HG03135 (cell line): ENCODE results near the gene GRK1.

ENCODE experiments used
- ATAC-seq: cut with Tn5 transposase; IDR thresholded peaks from one replicate; pipeline ENCODE4 v1.9.1; 2021; ENCODE audit warnings: mild to moderate bottlenecking, moderate library complexity; ENCODE audit not compliant: unreplicated experiment

The GRK1 gene

DNA sequence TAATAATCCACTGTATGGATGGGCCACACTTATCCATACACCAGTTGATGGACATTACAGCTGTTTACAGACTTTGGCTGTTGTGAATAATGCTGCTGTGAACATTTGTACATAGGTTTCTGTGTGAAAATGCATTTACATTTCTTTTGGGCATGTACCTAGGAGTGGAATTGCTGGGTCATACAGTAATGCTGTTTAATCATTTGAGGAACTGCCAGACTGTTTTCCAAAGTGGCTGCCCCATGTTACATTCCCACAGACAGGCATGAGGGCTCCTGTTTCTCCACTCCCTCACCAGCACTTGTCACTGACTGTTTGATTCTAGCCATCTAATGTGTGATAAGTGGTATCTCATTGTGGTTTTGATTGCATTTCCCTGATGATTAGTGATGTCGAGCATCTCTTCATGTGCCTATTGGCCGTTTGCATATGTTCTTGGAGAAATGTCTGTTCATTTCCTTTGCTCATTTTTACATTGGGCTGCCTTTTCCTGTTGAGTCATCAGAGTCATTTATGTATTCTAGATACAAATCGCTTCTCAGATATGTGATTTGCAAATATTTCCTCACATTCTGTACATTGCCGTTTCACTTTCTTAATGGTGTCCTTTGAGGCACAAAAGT lies 104.8 kb downstream of the GRK1 start:
- ATAC-seq = no peak

GRCh38 chr13:113774177-113775107 lies 107.4 kb downstream of the GRK1 start:
- ATAC-seq = no peak

- no peak for ATAC-seq
These were observed 108.6 kb downstream of the GRK1 start for GRCh38 chr13:113775451-113776145.

DNA sequence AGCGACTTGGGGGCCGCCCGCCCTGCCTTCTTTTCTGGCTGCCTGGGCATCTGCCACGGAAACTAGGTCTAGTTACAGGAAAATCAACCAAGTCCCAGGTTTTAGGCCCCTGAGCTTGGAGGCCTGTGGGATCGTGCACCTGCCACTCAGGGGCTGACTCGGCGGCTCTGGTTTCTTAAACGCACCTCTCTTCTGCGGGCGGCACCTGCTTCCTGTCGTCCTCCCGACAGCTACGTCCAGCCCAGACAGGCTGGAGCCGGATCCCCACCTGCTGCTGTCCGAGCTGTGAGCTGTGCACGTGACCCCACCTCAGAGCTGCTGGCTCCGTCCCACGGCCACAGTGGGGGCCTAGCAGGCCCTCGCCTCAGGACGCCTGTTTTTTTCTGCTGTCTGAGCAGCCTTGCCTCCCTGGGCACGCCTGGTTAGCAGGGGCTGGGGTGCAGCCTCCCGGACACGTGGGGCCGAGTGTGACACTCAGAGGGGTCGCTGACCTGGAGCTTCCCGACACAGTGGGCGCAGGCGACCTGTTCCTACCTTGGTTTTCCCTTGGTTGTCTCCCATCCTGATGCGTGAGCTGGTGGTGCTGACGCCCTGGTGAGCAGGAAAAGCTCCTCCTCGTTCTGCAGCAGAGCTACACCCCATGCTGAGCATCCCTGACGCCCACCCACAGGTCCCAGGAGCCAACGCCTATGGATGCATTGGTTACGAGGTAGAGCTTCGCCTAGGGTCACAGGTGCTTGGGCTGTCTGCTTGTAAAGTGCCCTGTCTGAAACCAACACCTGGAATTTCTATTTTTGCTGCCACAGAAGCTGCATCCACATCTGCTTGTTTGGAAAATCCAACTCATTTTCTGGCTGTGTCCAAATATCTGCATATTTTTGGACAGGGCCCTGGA lies 109.5 kb downstream of the GRK1 start:
- ATAC-seq = no peak

DNA sequence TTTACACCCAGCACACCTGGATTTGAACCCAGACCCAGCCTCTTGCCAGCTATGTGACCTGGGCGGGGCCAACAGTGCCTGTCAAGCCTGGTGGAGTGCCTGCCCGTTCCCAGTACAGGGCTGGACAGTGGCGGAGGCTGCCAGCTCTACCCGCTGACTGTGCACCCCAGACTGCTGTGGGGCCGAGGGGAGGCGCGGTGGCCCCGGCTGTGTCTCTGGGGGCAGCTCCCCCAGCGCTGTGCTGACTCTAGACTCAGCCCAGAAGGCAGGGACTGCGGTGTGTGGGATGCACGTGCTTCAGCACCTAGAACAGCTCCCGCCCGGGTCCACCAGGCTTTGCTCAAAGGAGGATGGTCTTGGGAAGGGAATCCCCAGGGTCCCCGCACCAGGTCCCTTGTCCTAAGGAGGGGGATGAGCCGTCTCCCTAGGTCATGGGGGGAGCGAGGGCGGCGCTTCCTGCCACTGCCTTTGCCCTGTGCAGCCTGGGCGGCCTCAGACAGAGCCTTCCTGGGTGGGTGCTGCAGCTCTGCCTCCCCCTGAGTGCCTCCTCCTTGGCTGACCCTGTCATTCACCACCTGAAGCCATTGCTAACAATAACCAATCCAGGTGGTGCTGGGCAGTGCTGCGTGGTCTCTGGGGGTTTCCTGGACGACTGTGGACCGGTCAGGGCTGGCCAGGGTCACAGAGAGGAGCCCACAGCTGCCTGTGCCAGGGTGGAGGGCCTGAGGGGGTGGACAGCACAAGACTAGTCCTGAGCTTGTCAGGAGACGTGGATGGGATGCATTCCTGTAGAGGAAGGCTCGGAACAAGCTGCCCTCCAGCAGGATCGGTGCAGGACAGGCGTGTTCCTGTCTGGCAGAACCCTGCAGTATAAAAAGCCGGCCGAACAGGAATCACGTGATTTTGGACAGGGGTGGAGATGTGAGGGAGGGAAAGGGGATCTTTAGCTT lies 110.6 kb downstream of the GRK1 start:
- ATAC-seq = no peak

GRCh38 chr13:113781571-113781970 lies 114.6 kb downstream of the GRK1 start:
- no peak for ATAC-seq

DNA sequence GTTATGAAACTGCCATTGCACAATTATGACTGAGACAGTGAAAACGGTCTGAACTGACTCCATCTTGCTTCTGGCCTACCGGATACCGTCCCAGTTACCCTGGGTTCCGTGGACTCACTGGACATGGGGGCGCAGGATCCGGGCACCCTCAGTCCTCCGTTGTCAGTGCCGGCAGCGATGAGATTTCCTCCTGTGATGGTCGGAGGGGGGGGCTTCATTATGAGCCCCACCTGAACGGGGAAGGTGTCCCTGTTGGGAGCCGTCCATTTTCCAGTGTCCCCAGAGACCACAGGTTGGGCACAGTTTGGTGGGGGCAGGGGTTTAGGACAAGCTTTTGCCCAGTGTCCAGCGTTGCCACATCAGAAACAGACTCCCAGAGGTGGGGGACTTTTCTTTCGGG lies 115.5 kb downstream of the GRK1 start:
- ATAC-seq = no peak

DNA sequence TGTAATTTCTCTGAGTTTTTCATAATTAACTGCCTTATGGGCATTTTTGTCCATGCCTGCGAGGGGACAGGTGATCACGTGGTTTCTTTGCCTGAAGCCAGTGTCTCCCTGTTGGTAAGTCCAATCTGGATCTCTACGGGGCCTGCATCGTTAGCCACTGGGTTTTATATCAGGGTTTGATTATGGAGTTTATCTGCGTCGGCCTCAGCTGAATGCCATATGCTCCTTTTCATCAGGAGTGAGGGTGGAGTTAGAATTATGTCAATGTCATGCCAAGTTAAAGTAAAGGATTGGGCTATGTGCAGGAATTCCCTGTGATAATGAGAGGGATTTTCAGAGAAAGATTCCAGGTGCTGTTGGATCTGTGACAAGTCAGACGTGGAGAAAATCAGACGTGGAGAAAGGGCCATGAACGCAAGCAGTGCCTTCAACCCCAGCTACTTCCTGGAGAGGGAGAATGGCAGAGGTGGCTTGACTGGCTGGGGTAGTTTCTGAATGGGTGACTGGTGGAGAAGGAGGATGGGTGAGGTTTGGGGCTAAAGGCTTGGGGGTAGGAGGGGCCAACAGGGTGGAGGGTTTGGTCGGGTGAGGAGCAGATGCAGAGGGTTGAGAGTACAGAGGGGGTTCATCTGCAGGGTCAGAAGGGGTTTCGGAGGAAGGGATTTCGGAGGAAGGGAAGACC lies 116.3 kb downstream of the GRK1 start:
- no peak for ATAC-seq

DNA sequence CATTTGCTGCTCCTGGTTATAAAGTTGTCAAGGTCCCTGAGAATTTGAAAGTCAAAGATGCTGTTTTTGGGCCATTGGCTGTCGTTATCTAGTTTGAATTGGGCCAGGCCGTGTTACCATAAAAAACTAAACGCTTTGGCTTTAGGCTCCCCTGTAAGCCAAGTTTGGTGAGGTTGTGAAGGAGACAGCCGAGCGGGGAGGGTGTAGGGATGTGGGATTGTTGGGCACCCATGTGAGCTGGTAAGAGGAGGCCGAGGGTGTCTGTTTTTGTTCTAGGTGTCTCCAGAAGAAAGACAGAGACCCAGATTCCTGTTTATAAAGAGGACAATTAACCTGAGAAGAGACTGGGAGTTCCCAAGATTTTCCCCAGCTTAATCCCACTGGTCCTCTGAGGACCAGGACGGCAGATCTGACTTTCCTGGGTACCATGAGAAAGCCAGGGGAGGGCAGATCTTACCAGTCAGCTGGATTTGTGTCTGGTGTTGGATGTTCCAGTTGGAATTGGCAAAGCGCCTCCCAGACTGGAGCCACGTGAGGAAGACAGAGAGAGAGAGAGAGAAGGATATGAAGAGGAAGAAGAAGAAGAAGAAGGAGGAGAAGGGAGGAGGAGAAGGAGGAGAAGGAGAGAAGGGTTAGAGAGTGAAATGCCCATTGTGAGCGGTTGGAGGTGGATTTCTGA lies 117.1 kb downstream of the GRK1 start:
- no peak for ATAC-seq

- no peak for ATAC-seq
These were observed 117.6 kb downstream of the GRK1 start for GRCh38 chr13:113784645-113785024.

GRCh38 chr13:113785051-113786010 lies 118.3 kb downstream of the GRK1 start:
- no peak for ATAC-seq

DNA sequence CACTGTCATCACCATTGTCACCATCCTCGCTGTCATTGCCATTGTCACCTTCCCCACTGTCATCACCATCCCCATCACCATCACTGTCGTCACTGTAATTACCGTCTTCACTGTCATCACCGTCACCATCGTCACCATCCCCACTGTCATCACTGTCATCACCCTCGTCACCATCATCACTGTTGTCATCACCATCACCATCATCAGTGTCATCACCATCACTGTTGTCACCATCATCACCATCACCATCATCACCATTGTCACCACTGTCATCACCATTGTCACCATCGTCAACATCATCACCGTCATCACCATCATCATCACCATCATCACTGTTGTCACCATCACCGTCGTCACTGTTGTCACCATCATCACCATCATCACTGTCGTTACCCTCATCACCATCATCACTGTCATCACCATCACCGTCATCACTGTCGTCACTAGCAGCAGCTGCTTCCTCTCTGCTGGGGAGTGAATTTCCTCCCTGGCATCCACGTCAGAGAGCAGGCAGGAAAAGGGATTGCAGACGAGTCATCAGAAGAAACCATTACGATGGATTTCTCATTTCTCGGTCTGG lies 119.3 kb downstream of the GRK1 start:
- no peak for ATAC-seq
